GM12878 (cell line): ENCODE measurements around the gene ATG14. TPM values are rescaled to one million over a fixed set of nuclear protein-coding genes. Genes with fewer than 3 reads are reported as not detected.

Experiments
- ATAC-seq: fragments of 200-7000 bp; cut with Tn5 transposase; 3 replicates; pipeline ENCODE4 v1.9.1; 2020; ENCODE audit warnings: mild to moderate bottlenecking, moderate library complexity
- BruUV-seq: library from RNA; stranded (reverse); fragments of 400-500 nt; replicated peaks from 2 replicates; lab custom pipeline; 2021; lab: Mats Ljungman, UMichigan
- CTCF ChIA-PET: fragments of 300-600 bp; sonication (Branson Sonifier 250); formaldehyde crosslinking; extraction: SDS; loops from one replicate; lab custom pipeline; 2021; ENCODE audit warnings: inconsistent platforms; lab: Yijun Ruan, JAX
- POLR2A ChIA-PET: fragments of 350-600 bp; formaldehyde crosslinking; extraction: SDS; loops from one replicate; lab custom pipeline; 2021; ENCODE audit warnings: inconsistent platforms; lab: Charles Lee
- RAD21 ChIA-PET: fragments of 300-600 bp; sonication (Branson Sonifier 250); formaldehyde crosslinking; loops from one replicate; lab custom pipeline; 2023; ENCODE audit warnings: antibody characterized with exemption; ENCODE audit not compliant: unreplicated experiment; lab: Charles Lee
- SMC1A ChIA-PET: fragments of 300-600 bp; sonication (Branson Sonifier 250); formaldehyde crosslinking; loops from one replicate; lab custom pipeline; 2023; ENCODE audit not compliant: unreplicated experiment, uncharacterized antibody; lab: Charles Lee
- DNase-seq: peaks from one replicate; pipeline ENCODE4 v3.0.0-alpha.2; 2011; ENCODE audit warnings: low read depth, low spot score
- FAIRE-seq: peaks from 3 replicates; lab custom pipeline; 2011; peaks lifted over from hg19 to GRCh38; lab: Jason Lieb, UNC
- H2AFZ ChIP-seq: 2 replicates; pipeline ENCODE4 v1.6.0; 2011; ENCODE audit warnings: low read depth, low read length, control low read depth; ENCODE audit not compliant: control insufficient read depth
- H3K27ac ChIP-seq: 2 replicates; pipeline ENCODE4 v1.5.1; 2011; ENCODE audit warnings: control low read depth; ENCODE audit not compliant: control insufficient read depth, insufficient read depth
- H3K27me3 ChIP-seq, 2 experiments: replicated peaks in 1 of 2; 2 replicates each; pipeline versions ENCODE4 v1.6.0 to v1.6.1; 2011; ENCODE audit warnings: low read length in 1 of 2; ENCODE audit not compliant: control insufficient read depth in 2 of 2, insufficient read depth in 2 of 2
- H3K36me3 ChIP-seq, 2 experiments: 2 replicates each; pipeline ENCODE4 v1.5.1; 2011; ENCODE audit warnings: low read length in 1 of 2; ENCODE audit not compliant: control insufficient read depth in 2 of 2, insufficient read depth in 2 of 2
- H3K4me1 ChIP-seq: 2 replicates; pipeline ENCODE4 v1.6.1; 2011; ENCODE audit warnings: mild to moderate bottlenecking, low read length, moderate library complexity, mixed read lengths; ENCODE audit not compliant: control insufficient read depth, insufficient read depth
- H3K4me2 ChIP-seq: 2 replicates; pipeline ENCODE4 v1.6.0; 2011; ENCODE audit warnings: control low read depth; ENCODE audit not compliant: control insufficient read depth, insufficient read depth
- H3K4me3 ChIP-seq: fragments of 200-600 bp; sonication (generic); 2 replicates; pipeline ENCODE4 v1.5.1; 2016
- H3K79me2 ChIP-seq: 2 replicates; pipeline ENCODE4 v1.6.0; 2011; ENCODE audit warnings: low read length; ENCODE audit not compliant: control insufficient read depth, insufficient read depth
- H3K9ac ChIP-seq: 2 replicates; pipeline ENCODE4 v1.8.0; 2011; ENCODE audit warnings: low read length, control low read depth, mixed read lengths; ENCODE audit not compliant: control insufficient read depth, insufficient read depth
- H3K9me3 ChIP-seq: replicated peaks from 3 replicates; pipeline ENCODE4 v1.5.1; 2011; ENCODE audit warnings: mild to moderate bottlenecking, low read length; ENCODE audit not compliant: control insufficient read depth, insufficient read depth
- H4K20me1 ChIP-seq: 2 replicates; pipeline ENCODE4 v1.6.0; 2011; ENCODE audit not compliant: control insufficient read depth, insufficient read depth
- BCL11A ChIP-seq: IDR thresholded peaks from 2 replicates; pipeline ENCODE4 v1.6.1; 2011; ENCODE audit warnings: low read depth, low read length
- CBFB ChIP-seq: IDR thresholded peaks from 2 replicates; pipeline ENCODE4 v1.6.1; 2016; ENCODE audit warnings: antibody characterized with exemption, low read depth
- CREM ChIP-seq: IDR thresholded peaks from 2 replicates; pipeline ENCODE4 v1.6.1; 2014; ENCODE audit warnings: antibody characterized with exemption, low read depth
- EED ChIP-seq: sonication (generic); IDR thresholded peaks from 2 replicates; pipeline ENCODE4 v1.6.1; 2016; ENCODE audit warnings: antibody characterized with exemption, low read depth
- PAX5 ChIP-seq: IDR thresholded peaks from 2 replicates; pipeline ENCODE4 v1.6.1; 2011; ENCODE audit warnings: low read depth, low read length, borderline replicate concordance
- RUNX3 ChIP-seq: IDR thresholded peaks from 2 replicates; pipeline ENCODE4 v1.6.1; 2012; ENCODE audit warnings: low read length, inconsistent platforms
- STAT3 ChIP-seq: IDR thresholded peaks from 2 replicates; pipeline ENCODE4 v1.6.1; 2011; ENCODE audit warnings: low read depth, low read length, improper control_type of control experiment
- WGBS: methylation state at CpG from one replicate; pipeline ENCODE4 v1.1.6; 2016; ENCODE audit warnings: low lambda C conversion rate; ENCODE audit not compliant: insufficient replicate concordance, insufficient coverage; ENCODE audit errors: missing lambda C conversion rate; 5-methylcytosine and 5-hydroxymethylcytosine counted together
- in situ Hi-C: fragments of 300-500 bp; cut with MboI; formaldehyde crosslinking; loops from 9 replicates; pipeline ENCODE4 v1.14.3; 2018; ENCODE audit warnings: mixed read lengths
- intact Hi-C: fragments of 100-400 bp; cut with micrococcal nuclease; formaldehyde crosslinking; loops from one replicate; pipeline ENCODE4 v1.14.2; 2022; ENCODE audit not compliant: unreplicated experiment
- polyA plus RNA-seq, 11 experiments: library from polyadenylated mRNA; depleted of rRNA in 4 of 11; unstranded in 6 of 11; stranded (reverse) in 5 of 11; fragments of >200 nt; fragmentation: Nextera tagmentation in 4 of 11; fragmentation: Illumina TruSeq in 1 of 11; extraction: Ambion mirVana in 4 of 11; extraction: Trizol in 1 of 11; gene quantifications; 1 replicate in 1 of 11; 2 replicates in 10 of 11; pipeline versions ENCODE4 v1.2.1 to v1.2.3, GENCODE V29; 2011 to 2016; ENCODE audit warnings: inconsistent platforms in 2 of 11, missing spikeins in 2 of 11, low read depth in 1 of 11
- total RNA-seq, 4 experiments: library from RNA; depleted of rRNA in 3 of 4; stranded (reverse); fragments of >200 nt in 3 of 4; fragmentation: Illumina TruSeq in 1 of 4; extraction: Trizol in 1 of 4; gene quantifications; 2 replicates each; pipeline versions ENCODE4 v1.2.1 to v1.2.3, GENCODE V29; 2013 to 2021
- TF ChIP-seq, protein P1 (sequence below): IDR thresholded peaks from 2 replicates; pipeline ENCODE4 v1.6.1; 2012; ENCODE audit warnings: low read depth, low read length, improper control_type of control experiment
- TF ChIP-seq, protein P2 (sequence below), 3 experiments: IDR thresholded peaks in 2 of 3; conservative IDR thresholded peaks in 1 of 3; 2 replicates each; pipeline ENCODE4 v1.5.1; 2011; ENCODE audit warnings: low read depth in 3 of 3, low read length in 3 of 3, mild to moderate bottlenecking in 3 of 3, control low read depth in 2 of 3, moderate library complexity in 2 of 3, inconsistent platforms in 1 of 3, mixed read lengths in 1 of 3; ENCODE audit not compliant: control insufficient read depth in 2 of 3, insufficient read depth in 1 of 3; ENCODE audit errors: extremely low read depth in 1 of 3

The ATG14 gene
- total and polyA plus RNA-seq, 10 of the 15 experiments (the other 5 are each of a cell fraction or from before 2014, with no cell fraction given), result 1.1 to 6.4 (median 5.0) TPM

DNA sequence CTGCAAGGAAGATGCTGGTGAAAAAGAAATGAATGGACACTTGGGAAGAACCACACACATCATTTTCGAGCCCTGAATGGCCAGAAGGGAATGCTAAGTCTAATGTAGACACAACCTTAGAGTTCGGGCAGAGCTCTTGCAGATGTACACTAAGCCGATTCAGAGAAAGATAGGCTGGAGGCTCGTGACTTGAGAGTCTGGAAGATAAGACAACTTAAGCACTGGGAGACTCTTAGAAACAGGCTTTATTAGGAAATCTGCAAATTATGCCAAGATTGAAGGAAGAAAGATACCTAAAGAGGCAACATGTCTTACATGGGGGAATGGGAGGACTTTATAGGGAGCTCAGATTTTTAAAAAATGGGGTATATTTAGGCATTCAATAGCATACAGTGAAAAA is 15.3 kb upstream of the ATG14 start:
- peaks cover 3% of the 10 kb centered on the region; the same call in 1 of the 2 replicates for H3K4me1 ChIP-seq
- no peak overlapping the region for H2AFZ ChIP-seq
- no peak overlapping the region for H3K4me3 ChIP-seq
- no peaks in the 10 kb centered on the region for H4K20me1 ChIP-seq
- TF ChIP-seq, protein P1, sequence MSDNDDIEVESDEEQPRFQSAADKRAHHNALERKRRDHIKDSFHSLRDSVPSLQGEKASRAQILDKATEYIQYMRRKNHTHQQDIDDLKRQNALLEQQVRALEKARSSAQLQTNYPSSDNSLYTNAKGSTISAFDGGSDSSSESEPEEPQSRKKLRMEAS, result no peak
- TF ChIP-seq EED, result no peak
- TF ChIP-seq BCL11A, result no peak
- TF ChIP-seq RUNX3, result no peak
- TF ChIP-seq, protein P2, sequence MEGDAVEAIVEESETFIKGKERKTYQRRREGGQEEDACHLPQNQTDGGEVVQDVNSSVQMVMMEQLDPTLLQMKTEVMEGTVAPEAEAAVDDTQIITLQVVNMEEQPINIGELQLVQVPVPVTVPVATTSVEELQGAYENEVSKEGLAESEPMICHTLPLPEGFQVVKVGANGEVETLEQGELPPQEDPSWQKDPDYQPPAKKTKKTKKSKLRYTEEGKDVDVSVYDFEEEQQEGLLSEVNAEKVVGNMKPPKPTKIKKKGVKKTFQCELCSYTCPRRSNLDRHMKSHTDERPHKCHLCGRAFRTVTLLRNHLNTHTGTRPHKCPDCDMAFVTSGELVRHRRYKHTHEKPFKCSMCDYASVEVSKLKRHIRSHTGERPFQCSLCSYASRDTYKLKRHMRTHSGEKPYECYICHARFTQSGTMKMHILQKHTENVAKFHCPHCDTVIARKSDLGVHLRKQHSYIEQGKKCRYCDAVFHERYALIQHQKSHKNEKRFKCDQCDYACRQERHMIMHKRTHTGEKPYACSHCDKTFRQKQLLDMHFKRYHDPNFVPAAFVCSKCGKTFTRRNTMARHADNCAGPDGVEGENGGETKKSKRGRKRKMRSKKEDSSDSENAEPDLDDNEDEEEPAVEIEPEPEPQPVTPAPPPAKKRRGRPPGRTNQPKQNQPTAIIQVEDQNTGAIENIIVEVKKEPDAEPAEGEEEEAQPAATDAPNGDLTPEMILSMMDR (IDR thresholded peaks at IDR 0.05 in 2 of 3, conservative IDR thresholded peaks at IDR 0.05 in 1 of 3; ENCODE audit: control insufficient read depth in 2 of 3, extremely low read depth in 1 of 3, insufficient read depth in 1 of 3, low read depth in 3 of 3, low read length in 3 of 3), result no peak
- no peak for TF ChIP-seq PAX5
- no peak for TF ChIP-seq STAT3
- no peak for TF ChIP-seq CBFB
- TF ChIP-seq CREM, result no peak
- no peaks in the 10 kb centered on the region for H3K27me3 ChIP-seq
- intact Hi-C loops, result no loop called here
- H3K9ac ChIP-seq, result no peak overlapping the region
- 52% methylated on average over 4 of the region's 4 CpGs for WGBS
- BruUV-seq, result no TSS peak
- DNase-seq (no peak), FAIRE-seq (no peak), ATAC-seq (no peak)
- no peaks in the 10 kb centered on the region for H3K79me2 ChIP-seq
- no peak overlapping the region for H3K4me2 ChIP-seq
- ChIA-PET RAD21 (interaction anchor here (0.9 kb wide), 1 partner anchor 9 kb away, joined by 5 read pairs; no protein-coding TSS in a partner anchor), POLR2A (interaction anchor here (0.8 to 1.0 kb wide), 2 partner anchors 9 to 12 kb away, joined by 3 read pairs; no protein-coding TSS in a partner anchor), CTCF (interaction anchor here (0.7 to 3.3 kb wide), 12 partner anchors 8 to 1064 kb away, joined by 3 to 18 read pairs (median 6); no protein-coding TSS in a partner anchor), SMC1A (interaction anchor here (0.6 to 1.5 kb wide), 5 partner anchors 9 to 703 kb away, joined by 3 to 6 read pairs (median 3); partner anchors contain the start of gene ATG14)
- H3K27ac ChIP-seq, result no peak overlapping the region
- no peaks in the 10 kb centered on the region for H3K36me3 ChIP-seq
- in situ Hi-C loops, result no loop called here
- H3K9me3 ChIP-seq, result no peaks in the 10 kb centered on the region
